GM19035 (cell line): ENCODE data around the gene ALG13.
"Not testable (repeated sequence)": the region's sequence is repeated elsewhere in the genome, so short reads cannot be mapped to it uniquely, and the experiment has no call there.

ENCODE experiments used
- ATAC-seq: cut with Tn5 transposase; IDR thresholded peaks from one replicate; pipeline ENCODE4 v1.9.1; 2021; ENCODE audit not compliant: unreplicated experiment

The ALG13 gene

DNA sequence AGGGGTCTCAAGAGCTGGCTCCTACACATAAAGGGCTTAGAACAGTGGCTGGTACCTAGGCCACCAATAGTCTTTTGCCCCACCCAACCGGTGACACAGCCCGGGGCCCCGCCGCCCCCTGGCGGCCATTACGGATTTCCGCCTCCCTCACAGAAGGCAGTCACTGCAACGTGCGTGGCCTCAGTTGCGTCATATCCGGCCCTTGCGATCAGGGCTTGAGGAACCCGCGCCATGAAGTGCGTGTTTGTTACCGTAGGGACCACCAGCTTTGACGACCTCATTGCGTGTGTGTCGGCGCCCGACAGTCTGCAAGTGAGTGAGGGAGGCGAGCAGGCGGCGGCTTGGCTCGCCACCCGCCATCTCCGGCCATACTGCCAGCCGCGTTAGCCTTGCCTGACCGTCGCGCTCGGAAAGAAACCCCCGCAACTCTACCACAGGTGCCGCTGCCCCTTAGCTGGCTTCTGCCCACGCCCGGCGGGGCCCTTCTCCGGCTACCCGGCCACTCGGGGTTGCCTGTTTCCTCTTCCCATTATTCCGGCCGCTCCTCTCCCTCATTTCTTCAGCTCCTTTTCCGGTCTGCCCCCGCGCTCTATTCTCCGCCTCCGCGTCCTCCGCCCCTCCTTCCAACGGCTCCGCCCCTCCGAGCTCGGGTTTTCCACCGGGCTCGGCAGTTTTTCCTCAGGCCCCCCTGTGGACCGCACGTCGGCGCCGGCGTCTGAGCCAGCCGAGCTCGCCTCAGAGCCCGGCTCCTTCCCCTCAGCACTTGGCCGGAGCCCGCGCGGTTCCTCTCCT lies at the start of gene ALG13:
Gene ALG13, plus strand, starts transcription at position 183 of the 792 bp plus-strand sequence. Its CDS starts 49 bp downstream, at position 232.
- ATAC-seq: peak; percentile 98

DNA sequence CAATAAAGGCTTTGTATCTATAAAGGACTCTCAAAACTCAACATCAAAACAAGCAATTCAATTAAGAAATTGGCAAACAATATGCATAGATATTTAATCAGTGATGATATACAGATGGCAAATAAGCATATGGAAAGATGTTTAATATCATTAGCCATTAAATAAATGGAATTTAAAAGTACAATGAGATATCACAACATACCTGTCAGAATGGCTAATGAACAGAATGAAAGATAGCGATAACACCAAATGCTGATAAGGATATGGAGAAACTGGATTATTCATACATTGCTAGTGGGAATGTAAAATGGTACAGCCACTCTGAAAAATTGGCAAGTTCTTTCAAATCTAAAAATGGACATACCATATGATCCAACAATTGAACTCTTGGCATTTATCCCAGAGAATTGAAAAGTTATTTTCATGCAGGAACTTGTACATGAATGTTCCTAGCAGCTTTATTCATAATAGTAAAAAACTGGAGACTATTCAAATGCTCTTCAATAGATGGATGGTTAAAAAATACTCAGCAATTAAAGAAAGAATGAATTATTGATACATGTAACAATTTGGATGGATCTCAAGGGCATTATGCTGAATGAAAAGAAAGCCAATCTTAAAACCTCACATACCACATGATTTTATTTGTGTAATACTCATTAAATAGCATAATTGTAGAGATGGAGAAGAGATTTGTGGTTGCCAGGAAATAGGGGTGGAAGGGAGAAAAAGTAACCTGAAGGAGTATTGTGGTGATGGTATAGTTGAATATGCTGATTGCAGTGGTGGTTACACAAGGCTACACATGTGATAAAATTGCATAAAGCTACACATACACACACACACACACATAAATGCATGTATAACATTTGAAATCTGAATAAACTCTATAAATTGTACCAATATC lies 45.9 kb upstream of the ALG13 start:
- ATAC-seq: no peak

DNA sequence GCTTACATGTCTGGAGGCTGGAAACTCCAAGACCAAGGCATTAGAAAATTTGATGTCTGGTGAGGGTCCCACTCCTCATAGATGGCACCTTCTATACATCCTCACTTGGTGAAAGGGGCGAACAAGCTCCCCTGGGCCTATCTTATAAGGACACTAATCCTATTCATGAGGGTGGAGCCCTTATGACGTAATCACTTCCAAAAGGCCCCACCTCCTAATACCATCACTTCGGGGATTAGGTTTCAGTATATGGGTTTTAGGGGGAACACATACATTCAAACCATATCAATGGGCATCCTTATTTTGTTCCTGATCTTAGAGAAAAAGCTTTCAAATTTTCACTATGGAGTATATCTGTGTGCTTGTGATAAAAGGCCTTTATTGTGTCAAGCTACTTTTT lies 39.0 kb upstream of the ALG13 start:
- ATAC-seq: no peak

- ATAC-seq: not testable (repeated sequence)
Measured at GRCh38 chrX:111645165-111645564, 35.8 kb upstream of the ALG13 start.

DNA sequence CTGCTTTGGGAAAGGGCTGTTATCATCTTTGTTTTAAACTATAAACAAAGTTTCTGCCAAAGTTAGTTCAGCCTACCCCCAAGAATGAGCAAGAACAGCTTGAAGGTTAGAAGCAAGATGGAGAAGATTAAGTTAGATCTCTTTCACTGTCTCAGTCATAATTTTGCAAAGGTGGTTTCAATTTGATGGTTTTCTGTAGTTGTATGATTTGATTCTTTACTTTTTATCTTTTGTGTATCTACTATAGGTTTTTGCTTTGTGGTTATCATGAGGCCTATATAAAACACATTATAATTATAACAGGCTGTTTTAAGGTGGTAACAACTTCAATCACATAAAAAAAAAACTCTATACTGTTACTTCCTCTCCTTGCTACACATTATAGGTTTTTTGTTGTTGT lies 35.4 kb upstream of the ALG13 start:
- ATAC-seq: no peak

GRCh38 chrX:111646515-111646914 lies 34.5 kb upstream of the ALG13 start:
- no peak for ATAC-seq

DNA sequence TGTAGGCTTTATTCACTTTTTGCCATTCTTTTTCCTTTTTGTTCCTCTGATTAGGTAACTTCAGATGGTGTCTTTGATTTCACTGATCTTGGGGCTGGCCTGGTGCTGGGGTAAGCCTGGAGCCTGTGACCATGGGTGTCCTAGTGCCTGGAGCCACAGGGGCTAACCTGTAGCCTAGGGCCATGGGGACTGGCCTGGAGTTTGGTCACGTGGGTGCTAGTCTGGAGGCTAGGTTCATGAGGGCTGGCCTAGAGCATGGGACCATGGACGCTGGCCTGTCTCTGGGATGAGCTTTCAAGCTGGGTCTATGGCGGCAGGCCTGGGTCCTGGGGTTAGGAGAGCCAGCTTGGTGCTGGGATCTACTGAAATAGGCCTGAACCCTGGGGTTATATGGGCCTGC lies 32.2 kb upstream of the ALG13 start:
- ATAC-seq: no peak

- no peak for ATAC-seq
Measured at GRCh38 chrX:111649638-111650037, 31.3 kb upstream of the ALG13 start.

- ATAC-seq: no peak
Measured at GRCh38 chrX:111650845-111651244, 30.1 kb upstream of the ALG13 start.

DNA sequence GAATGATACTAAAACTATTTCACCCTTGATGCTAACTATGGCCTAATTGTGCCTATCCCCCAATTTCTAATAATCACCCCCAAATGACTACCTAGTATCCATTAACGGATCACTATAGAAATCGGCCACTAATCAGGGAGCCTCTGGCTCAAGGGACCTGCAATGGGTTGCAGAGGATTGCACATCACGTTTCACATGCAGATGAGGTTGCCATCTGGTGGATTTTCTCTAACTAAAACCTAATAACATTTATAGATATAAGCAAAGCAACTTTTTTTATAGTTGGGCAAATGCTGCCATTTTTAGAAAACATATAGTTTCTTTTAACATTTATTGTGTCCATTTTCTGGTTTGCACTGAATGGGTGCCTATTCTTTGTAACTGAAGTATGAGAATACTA lies 28.3 kb upstream of the ALG13 start:
- ATAC-seq: no peak

GRCh38 chrX:111661241-111661640 lies 19.7 kb upstream of the ALG13 start:
- ATAC-seq: no peak

- no peak for ATAC-seq
Measured at GRCh38 chrX:111662292-111662691, 18.7 kb upstream of the ALG13 start.

DNA sequence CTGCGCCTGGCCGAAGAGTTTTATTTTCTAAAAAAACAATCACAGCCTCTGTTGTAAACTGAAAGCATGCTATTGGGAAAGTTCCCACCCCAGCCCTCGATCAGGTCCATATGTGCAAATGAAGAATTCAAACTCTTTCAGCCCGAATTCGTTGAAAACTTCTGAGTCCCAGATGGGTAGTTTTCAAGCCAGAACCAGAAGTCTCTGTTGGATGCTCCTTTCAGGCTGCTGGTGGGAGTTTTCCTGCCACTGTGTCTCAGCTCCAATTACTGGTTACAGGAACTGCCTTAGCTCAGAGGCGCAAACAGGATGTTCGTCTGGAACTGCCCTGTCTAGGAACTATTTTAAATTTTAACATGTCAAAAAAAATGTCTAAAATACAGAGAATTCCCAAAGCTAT lies 9.3 kb upstream of the ALG13 start:
- ATAC-seq: no peak

DNA sequence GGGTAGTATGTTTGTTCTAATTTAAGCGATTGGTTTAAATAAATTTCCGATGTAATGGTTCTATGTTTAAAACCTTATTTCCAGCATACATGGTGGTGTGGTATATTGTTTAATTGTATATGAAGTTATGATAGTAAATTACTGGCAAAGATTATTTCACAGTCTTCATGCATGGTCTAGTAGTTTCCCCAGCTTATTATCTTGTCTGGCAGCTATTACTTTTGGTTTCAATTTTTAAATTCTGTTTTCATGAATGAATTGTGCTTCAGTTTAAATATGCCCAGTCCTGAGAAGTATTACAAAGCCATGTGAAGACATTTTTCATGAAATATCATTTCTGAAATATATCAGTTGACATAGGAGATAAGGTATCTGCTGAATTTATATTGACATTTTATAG lies 6.3 kb downstream of the ALG13 start:
- ATAC-seq: no peak

DNA sequence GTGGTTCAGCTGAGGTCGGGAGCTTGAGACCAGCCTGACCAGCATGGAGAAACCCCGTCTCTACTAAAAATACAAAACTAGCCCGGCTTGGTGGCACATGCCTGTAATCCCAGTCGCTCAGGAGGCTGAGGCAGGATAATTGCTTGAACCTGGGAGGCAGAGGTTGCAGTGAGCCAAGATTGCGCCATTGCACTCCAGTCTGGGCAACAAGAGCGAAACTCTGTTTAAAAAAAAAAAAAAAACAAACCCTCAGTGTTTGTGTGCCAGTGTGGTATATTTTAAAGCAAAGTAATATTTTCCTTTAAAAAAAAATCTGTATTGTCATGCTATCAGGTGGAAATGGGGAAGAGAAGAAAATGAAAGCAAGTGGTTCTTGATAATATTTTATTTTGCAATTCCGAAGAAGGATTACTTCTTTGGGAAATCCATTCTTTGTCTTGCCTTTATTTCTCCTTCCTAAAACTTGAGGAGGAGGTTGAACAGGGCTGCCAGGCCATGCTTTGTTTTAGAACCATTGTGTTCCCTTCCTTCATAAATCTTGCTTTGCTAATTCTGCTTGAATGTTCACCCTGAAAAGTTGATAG lies 14.4 kb downstream of the ALG13 start:
- no peak for ATAC-seq

- no peak for ATAC-seq
Measured at GRCh38 chrX:111719426-111720210, 38.6 kb downstream of the ALG13 start.

DNA sequence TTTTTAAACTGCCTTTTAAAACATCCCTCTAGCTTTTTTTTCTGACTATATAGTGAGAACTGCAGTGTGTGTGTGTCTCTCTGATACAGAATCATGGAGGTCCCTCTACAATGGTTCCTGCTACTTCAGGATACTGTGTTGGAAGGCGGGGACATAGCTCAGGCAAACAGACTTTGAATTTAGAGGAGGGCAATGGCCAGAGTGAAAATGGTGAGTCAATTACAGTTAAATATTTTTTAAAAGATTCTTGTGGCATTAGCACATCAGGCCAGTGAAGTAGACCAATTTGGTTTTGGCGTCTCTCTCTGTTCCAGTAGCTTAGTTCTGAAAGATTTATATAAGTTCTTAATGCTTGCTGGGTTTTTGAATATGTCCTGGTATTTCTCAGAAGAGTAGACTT lies 47.1 kb downstream of the ALG13 start:
- ATAC-seq: no peak

- ATAC-seq: no peak
Measured at GRCh38 chrX:111731351-111731750, 50.4 kb downstream of the ALG13 start.

- ATAC-seq: no peak
Measured at GRCh38 chrX:111736571-111736970, 55.6 kb downstream of the ALG13 start.

- no peak for ATAC-seq
Measured at GRCh38 chrX:111742018-111742417, 61.0 kb downstream of the ALG13 start.

DNA sequence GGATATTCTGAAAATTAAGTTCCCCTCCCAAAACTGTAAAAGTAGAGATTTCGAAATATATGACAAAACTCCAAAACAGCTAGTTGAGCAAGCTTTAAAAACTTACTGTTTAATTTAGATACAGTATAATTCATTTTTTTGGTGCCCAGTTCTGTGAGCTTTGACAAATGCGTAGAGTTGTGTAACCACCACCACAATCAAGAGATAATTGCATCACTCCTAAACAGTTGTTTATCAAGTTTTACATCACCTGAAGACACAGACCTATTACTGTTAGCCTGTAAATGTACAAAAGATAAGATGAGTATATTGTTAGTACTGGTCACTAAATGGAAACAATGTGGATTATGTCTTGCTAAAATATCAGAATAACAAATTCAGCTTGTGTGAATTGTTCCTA lies 62.3 kb downstream of the ALG13 start:
- ATAC-seq: no peak
